B cell (primary cell): ENCODE measurements around the gene TMEM156.
"Not testable (repeated sequence)": the region's sequence is repeated elsewhere in the genome, so short reads cannot be mapped to it uniquely, and the experiment has no call there.

ENCODE experiments used
- CTCF ChIP-seq: fragments of 200-600 bp; IDR thresholded peaks from one replicate; pipeline ENCODE4 v1.8.0; 2022; ENCODE audit warnings: antibody characterized with exemption, mild to moderate bottlenecking
- EZH2 ChIP-seq: IDR thresholded peaks from 2 replicates; pipeline ENCODE4 v1.6.1; 2012; ENCODE audit warnings: borderline replicate concordance, low read depth, mild to moderate bottlenecking, moderate library complexity, low read length; ENCODE audit not compliant: insufficient read depth, poor library complexity, severe bottlenecking

GRCh38 chr4:39031590-39032020 is 604 bp downstream of the TMEM156 start:
- TF ChIP-seq CTCF, EZH2: not testable (repeated sequence)
